HepG2 (cell line): ENCODE results near the gene ALDOA. TPM values are rescaled to one million over a fixed set of nuclear protein-coding genes. Genes with fewer than 3 reads are reported as not detected.
A peak's percentile ranks its signal among the peaks of the same experiment; 100 is the strongest.

Source experiments
- CENPBD1 ChIP-seq: sonication (generic); formaldehyde crosslinking; IDR thresholded peaks from 2 replicates; pipeline ENCODE4 v1.8.0; 2022; ENCODE audit warnings: missing genetic modification reagents, low read depth, mild to moderate bottlenecking, borderline replicate concordance
- GATA4 ChIP-seq: sonication (generic); IDR thresholded peaks from 2 replicates; pipeline ENCODE4 v1.6.1; 2016; ENCODE audit warnings: antibody characterized with exemption, low read depth, borderline replicate concordance
- GLMP ChIP-seq: sonication (generic); formaldehyde crosslinking; IDR thresholded peaks from 2 replicates; pipeline ENCODE4 v1.9.0; 2021; ENCODE audit warnings: missing genetic modification reagents, mild to moderate bottlenecking, borderline replicate concordance
- HCFC1 ChIP-seq: fragments of 150-350 bp; IDR thresholded peaks from 2 replicates; pipeline ENCODE4 v1.6.1; 2014; ENCODE audit warnings: low read depth, low read length
- HOXA5 ChIP-seq: sonication (generic); formaldehyde crosslinking; IDR thresholded peaks from 2 replicates; pipeline ENCODE4 v1.4.0; 2020; ENCODE audit warnings: missing genetic modification reagents
- MED8 ChIP-seq: sonication (generic); formaldehyde crosslinking; IDR thresholded peaks from 2 replicates; pipeline ENCODE4 v1.8.1; 2023; ENCODE audit warnings: mild to moderate bottlenecking, missing genetic modification reagents; ENCODE audit not compliant: insufficient replicate concordance
- NAIF1 ChIP-seq: sonication (generic); formaldehyde crosslinking; IDR thresholded peaks from 2 replicates; pipeline ENCODE4 v1.5.0; 2020; ENCODE audit warnings: mild to moderate bottlenecking, missing genetic modification reagents, borderline replicate concordance
- PBX2 ChIP-seq: IDR thresholded peaks from 2 replicates; pipeline ENCODE4 v1.6.1; 2016; ENCODE audit warnings: control low read depth
- TCF7L2 ChIP-seq: IDR thresholded peaks from 2 replicates; pipeline ENCODE4 v1.6.1; 2011; ENCODE audit warnings: mild to moderate bottlenecking, low read depth, low read length, moderate library complexity
- ZBTB42 ChIP-seq: sonication (generic); formaldehyde crosslinking; IDR thresholded peaks from 2 replicates; pipeline ENCODE4 v1.5.0; 2020; ENCODE audit warnings: mild to moderate bottlenecking, missing genetic modification reagents
- ZNF121 ChIP-seq: sonication (generic); formaldehyde crosslinking; IDR thresholded peaks from 2 replicates; pipeline ENCODE4 v1.5.0; 2020; ENCODE audit warnings: mild to moderate bottlenecking, missing genetic modification reagents
- ZNF136 ChIP-seq: sonication (generic); formaldehyde crosslinking; IDR thresholded peaks from 2 replicates; pipeline ENCODE4 v1.8.1; 2022; ENCODE audit warnings: low read depth, mild to moderate bottlenecking, moderate library complexity, missing genetic modification reagents
- ZNF276 ChIP-seq: sonication (generic); formaldehyde crosslinking; IDR thresholded peaks from 2 replicates; pipeline ENCODE4 v1.4.0; 2020; ENCODE audit warnings: mild to moderate bottlenecking, low read depth, missing genetic modification reagents
- ZNF3 ChIP-seq: IDR thresholded peaks from 2 replicates; pipeline ENCODE4 v1.7.0; 2017; ENCODE audit warnings: inconsistent platforms
- ZNF30 ChIP-seq: sonication (generic); formaldehyde crosslinking; IDR thresholded peaks from 2 replicates; pipeline ENCODE4 v1.5.0; 2020; ENCODE audit warnings: mild to moderate bottlenecking, missing genetic modification reagents
- ZNF33A ChIP-seq: sonication (generic); formaldehyde crosslinking; IDR thresholded peaks from 2 replicates; pipeline ENCODE4 v1.5.1; 2020; ENCODE audit warnings: missing genetic modification reagents, mild to moderate bottlenecking, moderate library complexity, borderline replicate concordance
- ZNF382 ChIP-seq: sonication (generic); formaldehyde crosslinking; IDR thresholded peaks from 2 replicates; pipeline ENCODE4 v1.5.0; 2020; ENCODE audit warnings: missing genetic modification reagents, mild to moderate bottlenecking, borderline replicate concordance
- ZNF468 ChIP-seq: sonication (generic); formaldehyde crosslinking; IDR thresholded peaks from 2 replicates; pipeline ENCODE4 v1.8.0; 2022; ENCODE audit warnings: mild to moderate bottlenecking, moderate library complexity, missing genetic modification reagents
- ZNF562 ChIP-seq: sonication (generic); formaldehyde crosslinking; IDR thresholded peaks from 2 replicates; pipeline ENCODE4 v1.8.0; 2022; ENCODE audit warnings: missing genetic modification reagents, borderline replicate concordance
- ZNF570 ChIP-seq: sonication (generic); formaldehyde crosslinking; IDR thresholded peaks from 2 replicates; pipeline ENCODE4 v1.4.0; 2020; ENCODE audit warnings: mild to moderate bottlenecking, missing genetic modification reagents, borderline replicate concordance
- ZNF597 ChIP-seq: sonication (generic); formaldehyde crosslinking; IDR thresholded peaks from 2 replicates; pipeline ENCODE4 v1.5.0; 2020; ENCODE audit warnings: missing genetic modification reagents
- ZNF775 ChIP-seq: sonication (generic); formaldehyde crosslinking; IDR thresholded peaks from 2 replicates; pipeline ENCODE4 v1.4.0; 2020; ENCODE audit warnings: missing genetic modification reagents, mild to moderate bottlenecking, moderate library complexity, borderline replicate concordance
- ZNF784 ChIP-seq: sonication (generic); formaldehyde crosslinking; IDR thresholded peaks from 2 replicates; pipeline ENCODE4 v1.5.1; 2020; ENCODE audit warnings: missing genetic modification reagents, mild to moderate bottlenecking, borderline replicate concordance
- polyA plus RNA-seq, 8 experiments: library from polyadenylated mRNA; depleted of rRNA in 3 of 8; stranded (reverse) in 7 of 8; unstranded in 1 of 8; fragments of >200 nt; fragmentation: Illumina TruSeq in 4 of 8; extraction: Trizol in 4 of 8; gene quantifications; 2 replicates each; pipeline versions ENCODE4 v1.2.1 to v1.2.3, GENCODE V29; 2011 to 2016; ENCODE audit warnings: low read depth in 4 of 8, missing spikeins in 1 of 8, mixed read lengths in 1 of 8; ENCODE audit not compliant: insufficient read depth in 1 of 8
- total RNA-seq, 5 experiments: library from RNA; depleted of rRNA; stranded (reverse); fragments of >200 nt; fragmentation: Illumina TruSeq; extraction: Trizol; gene quantifications; 2 replicates each; pipeline ENCODE4 v1.2.3, GENCODE V29; 2016; ENCODE audit warnings: low read depth in 1 of 5

ALDOA gene
- total and polyA plus RNA-seq, 2 of the 13 experiments (the other 11 are each of a cell fraction or from before 2014, with no cell fraction given) = 925 to 1,884 TPM

- TF ChIP-seq ZNF570 (CRISPR knock-in tag) = peak; percentile 85; the same call in 1 of the 2 replicates
- peak; percentile 97; the same call in 1 of the 2 replicates for TF ChIP-seq ZNF30 (CRISPR knock-in tag)
- no peak for TF ChIP-seq MED8 (CRISPR knock-in tag)
- TF ChIP-seq ZNF3 (CRISPR knock-in tag) = no peak
- TF ChIP-seq HOXA5 (CRISPR knock-in tag) = peak; percentile 82
- peak; percentile 92 for TF ChIP-seq NAIF1 (CRISPR knock-in tag)
- TF ChIP-seq GATA4 = no peak
- TF ChIP-seq GLMP (CRISPR knock-in tag) = no peak
- 0 out of 2 replicates have a peak, but pooled peaks have one; percentile 30 for TF ChIP-seq ZNF121 (CRISPR knock-in tag)
- no peak for TF ChIP-seq ZNF33A (CRISPR knock-in tag)
- TF ChIP-seq ZBTB42 = peak; percentile 92; the same call in 1 of the 2 replicates
- peak; percentile 87; the same call in 1 of the 2 replicates for TF ChIP-seq ZNF562 (CRISPR knock-in tag)
- TF ChIP-seq TCF7L2 = no peak
- TF ChIP-seq ZNF775 = peak; percentile 70; the same call in 1 of the 2 replicates
- TF ChIP-seq CENPBD1 (CRISPR knock-in tag) = no peak; the same call in 1 of the 2 replicates
- TF ChIP-seq ZNF382 (CRISPR knock-in tag) = no peak
- TF ChIP-seq HCFC1 = peak; percentile 64
- peak; percentile 97 for TF ChIP-seq ZNF136
- no peak for TF ChIP-seq PBX2 (CRISPR knock-in tag)
- 0 out of 2 replicates have a peak, but pooled peaks have one; percentile 47 for TF ChIP-seq ZNF468 (CRISPR knock-in tag)
- TF ChIP-seq ZNF784 = peak; percentile 96
- peak; percentile 96 for TF ChIP-seq ZNF276 (CRISPR knock-in tag)
- TF ChIP-seq ZNF597 = no peak
Observed at GRCh38 chr16:30052671-30053372, 12.7 kb upstream of the ALDOA start (continued).
